Activated naive CD8-positive, alpha-beta T cell treated with anti-CD3 and anti-CD28 coated beads, Interleukin-2, amount 10 ng/mL, durations not matched to agents 7 days and 5 days (primary cell): ENCODE data around the gene EPG5. TPM values are rescaled to one million over a fixed set of nuclear protein-coding genes. Genes with fewer than 3 reads are reported as not detected.
"Not testable (repeated sequence)": the region's sequence is repeated elsewhere in the genome, so short reads cannot be mapped to it uniquely, and the experiment has no call there.

Experiments used
- ATAC-seq: fragments of 150-1000 bp; cut with Tn5 transposase; one replicate; pipeline ENCODE4 v1.10.0; 2021; ENCODE audit warnings: low read depth, moderate library complexity
- POLR2A ChIA-PET: fragments of 350-600 bp; sonication (Branson Sonifier 250); formaldehyde crosslinking; loops from one replicate; lab custom pipeline; 2021; ENCODE audit warnings: antibody characterized with exemption; lab: Charles Lee
- DNase-seq: peaks from one replicate; pipeline ENCODE4 v3.0.0; 2021
- H3K27ac Mint-ChIP-seq: one replicate; pipeline ENCODE4 v1.8.0; 2022; ENCODE audit warnings: mild to moderate bottlenecking, mixed read lengths
- H3K27me3 Mint-ChIP-seq: one replicate; pipeline ENCODE4 v1.8.0; 2022; ENCODE audit warnings: mild to moderate bottlenecking, moderate library complexity, mixed read lengths
- H3K36me3 Mint-ChIP-seq: one replicate; pipeline ENCODE4 v1.8.0; 2021; ENCODE audit warnings: mild to moderate bottlenecking, mixed read lengths
- H3K4me1 Mint-ChIP-seq: one replicate; pipeline ENCODE4 v1.8.0; 2021; ENCODE audit warnings: mixed read lengths
- H3K4me3 Mint-ChIP-seq: one replicate; pipeline ENCODE4 v1.8.0; 2022; ENCODE audit warnings: mild to moderate bottlenecking, moderate library complexity, mixed read lengths
- H3K9me3 Mint-ChIP-seq: one replicate; pipeline ENCODE4 v1.8.0; 2021; ENCODE audit warnings: mixed read lengths
- total RNA-seq, 2 experiments: library from RNA; stranded (reverse); gene quantifications; one replicate each; pipeline ENCODE4 v1.2.3, GENCODE V29; 2021

Gene EPG5
- total RNA-seq, 2 experiments from 2014 or later = 30.3 to 33.5 TPM

- no peaks in the 10 kb centered on the region for H3K27me3 Mint-ChIP-seq
- POLR2A ChIA-PET = interaction anchor here (0.8 kb wide), 1 partner anchor 54 kb away, joined by 4 read pairs; no protein-coding TSS in a partner anchor
Measured at GRCh38 chr18:45962461-45962860, 4.7 kb downstream of the EPG5 start.

GRCh38 chr18:45959484-45959883 is 7.6 kb downstream of the EPG5 start:
- H3K27ac Mint-ChIP-seq, H3K27me3 Mint-ChIP-seq, ATAC-seq, DNase-seq, H3K9me3 Mint-ChIP-seq, H3K4me3 Mint-ChIP-seq, POLR2A ChIA-PET: not testable (repeated sequence)
- H3K4me1 Mint-ChIP-seq = peaks cover 25% of the 10 kb centered on the region
- H3K36me3 Mint-ChIP-seq = peaks cover 20% of the 10 kb centered on the region

More at GRCh38 chr18:45962461-45962860, 4.7 kb downstream of the EPG5 start:
- peaks cover 33% of the 10 kb centered on the region for H3K4me1 Mint-ChIP-seq
- no peak for DNase-seq
- H3K4me3 Mint-ChIP-seq = no peak overlapping the region
- no peak for ATAC-seq
- peaks cover 10% of the 10 kb centered on the region for H3K36me3 Mint-ChIP-seq
- no peaks in the 10 kb centered on the region for H3K9me3 Mint-ChIP-seq
- H3K27ac Mint-ChIP-seq = no peak overlapping the region

GRCh38 chr18:45958730-45959129 is 8.4 kb downstream of the EPG5 start:
- Mint-ChIP-seq H3K4me1 (peaks cover 25% of the 10 kb centered on the region), H3K27ac (no peak overlapping the region), H3K36me3 (peaks cover 24% of the 10 kb centered on the region), H3K4me3 (no peak overlapping the region), H3K27me3 (no peaks in the 10 kb centered on the region), H3K9me3 (no peaks in the 10 kb centered on the region)
- POLR2A ChIA-PET = no interaction called here
- ATAC-seq = no peak
- no peak for DNase-seq

GRCh38 chr18:45958027-45958426 is 9.1 kb downstream of the EPG5 start:
- Mint-ChIP-seq H3K27ac (no peak overlapping the region), H3K4me1 (peaks cover 21% of the 10 kb centered on the region)

DNA sequence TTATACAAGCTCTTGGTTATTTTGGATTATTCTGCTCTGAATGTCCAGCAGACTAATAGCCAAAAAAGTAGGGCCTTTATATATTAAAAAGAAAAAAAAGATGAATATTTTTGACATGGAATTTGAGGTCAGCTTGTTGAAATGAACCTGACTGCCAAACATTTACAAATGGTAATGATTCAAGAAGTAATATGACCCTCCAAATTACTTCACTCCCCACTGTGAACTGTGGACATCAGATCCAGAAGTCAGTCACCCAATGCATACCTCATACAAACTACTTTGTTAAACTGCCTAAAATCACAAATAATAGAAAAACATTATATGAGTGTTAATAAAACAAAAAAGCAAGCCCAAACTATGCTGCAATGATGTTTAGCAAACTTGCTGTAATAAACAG is 10.0 kb downstream of the EPG5 start:
- peaks cover 13% of the 10 kb centered on the region for H3K4me1 Mint-ChIP-seq

More at GRCh38 chr18:45958027-45958426, 9.1 kb downstream of the EPG5 start:
- no peaks in the 10 kb centered on the region for H3K9me3 Mint-ChIP-seq
- no peaks in the 10 kb centered on the region for H3K27me3 Mint-ChIP-seq
- DNase-seq = no peak
- H3K4me3 Mint-ChIP-seq = no peak overlapping the region
- POLR2A ChIA-PET = no interaction called here
- ATAC-seq = no peak
- peaks cover 29% of the 10 kb centered on the region for H3K36me3 Mint-ChIP-seq

GRCh38 chr18:45954070-45954934 is 12.8 kb downstream of the EPG5 start:
- H3K36me3 Mint-ChIP-seq = peaks cover 37% of the 10 kb centered on the region
- no peaks in the 10 kb centered on the region for H3K9me3 Mint-ChIP-seq
- H3K4me1 Mint-ChIP-seq = peaks cover 4% of the 10 kb centered on the region
- no peak overlapping the region for H3K4me3 Mint-ChIP-seq
- POLR2A ChIA-PET = interaction anchor here (0.8 kb wide), 1 partner anchor 267 kb away, joined by 4 read pairs; no protein-coding TSS in a partner anchor
- ATAC-seq (no peak), DNase-seq (no peak)
- no peak overlapping the region for H3K27ac Mint-ChIP-seq
- no peaks in the 10 kb centered on the region for H3K27me3 Mint-ChIP-seq

More for the DNA sequence above, 10.0 kb downstream of the EPG5 start:
- POLR2A ChIA-PET = no interaction called here
- Mint-ChIP-seq H3K27me3 (no peaks in the 10 kb centered on the region), H3K27ac (no peak overlapping the region), H3K9me3 (no peaks in the 10 kb centered on the region), H3K4me3 (no peak overlapping the region), H3K36me3 (peaks cover 35% of the 10 kb centered on the region)
- ATAC-seq (no peak), DNase-seq (no peak)

- POLR2A ChIA-PET = no interaction called here
- H3K36me3 Mint-ChIP-seq = peaks cover 50% of the 10 kb centered on the region
- no peak overlapping the region for H3K27ac Mint-ChIP-seq
- no peak overlapping the region for H3K4me3 Mint-ChIP-seq
- ATAC-seq = no peak
- H3K9me3 Mint-ChIP-seq = no peaks in the 10 kb centered on the region
- no peaks in the 10 kb centered on the region for H3K4me1 Mint-ChIP-seq
- DNase-seq = no peak
- H3K27me3 Mint-ChIP-seq = no peaks in the 10 kb centered on the region
Measured at GRCh38 chr18:45951016-45951714, 16.0 kb downstream of the EPG5 start.

DNA sequence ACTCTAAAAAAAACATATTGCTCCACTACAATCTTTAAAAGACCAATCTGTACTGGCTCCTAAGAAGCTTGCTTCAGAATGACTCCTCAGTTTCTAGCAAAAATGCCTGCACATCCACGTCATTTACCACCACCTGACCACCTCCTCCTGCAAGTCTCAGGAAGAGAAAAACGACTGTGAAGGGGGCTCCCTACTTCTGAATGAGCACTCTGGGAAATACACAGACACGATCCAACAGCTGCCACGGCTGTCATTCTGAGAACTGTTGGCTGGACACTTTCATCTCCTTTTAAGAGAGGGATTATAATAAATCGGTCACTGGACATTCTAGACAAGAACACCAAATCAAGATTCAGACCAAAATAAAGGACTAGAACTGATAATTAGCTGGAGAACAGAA is 21.5 kb downstream of the EPG5 start:
- no peak for DNase-seq
- H3K9me3 Mint-ChIP-seq = no peaks in the 10 kb centered on the region

GRCh38 chr18:45940724-45941123 is 26.4 kb downstream of the EPG5 start:
- peaks cover 56% of the 10 kb centered on the region for H3K36me3 Mint-ChIP-seq
- no peak overlapping the region for H3K27ac Mint-ChIP-seq
- peaks cover 12% of the 10 kb centered on the region for H3K4me1 Mint-ChIP-seq
- ATAC-seq (no peak), DNase-seq (no peak)
- H3K4me3 Mint-ChIP-seq = no peak overlapping the region
- H3K9me3 Mint-ChIP-seq = no peaks in the 10 kb centered on the region
- POLR2A ChIA-PET = no interaction called here
- no peaks in the 10 kb centered on the region for H3K27me3 Mint-ChIP-seq

More for the DNA sequence above, 21.5 kb downstream of the EPG5 start:
- Mint-ChIP-seq H3K36me3 (peaks cover 50% of the 10 kb centered on the region), H3K4me3 (no peak overlapping the region), H3K27me3 (no peaks in the 10 kb centered on the region), H3K27ac (no peak overlapping the region), H3K4me1 (no peaks in the 10 kb centered on the region)
- POLR2A ChIA-PET = no interaction called here
- ATAC-seq = no peak

- H3K4me3 Mint-ChIP-seq = no peak overlapping the region
- ATAC-seq = no peak
- H3K9me3 Mint-ChIP-seq = no peaks in the 10 kb centered on the region
- H3K36me3 Mint-ChIP-seq = peaks cover 52% of the 10 kb centered on the region
- H3K27me3 Mint-ChIP-seq = no peaks in the 10 kb centered on the region
- no peak overlapping the region for H3K27ac Mint-ChIP-seq
- peaks cover 12% of the 10 kb centered on the region for H3K4me1 Mint-ChIP-seq
- no peak for DNase-seq
- POLR2A ChIA-PET = no interaction called here
Measured at GRCh38 chr18:45939236-45939635, 27.9 kb downstream of the EPG5 start.

- H3K9me3 Mint-ChIP-seq = no peaks in the 10 kb centered on the region
- H3K27me3 Mint-ChIP-seq = no peaks in the 10 kb centered on the region
- DNase-seq (no peak), ATAC-seq (peak; percentile 80)
- POLR2A ChIA-PET = no interaction called here
- H3K4me3 Mint-ChIP-seq = peak overlapping the region; percentile 0
- peaks cover 12% of the 10 kb centered on the region for H3K4me1 Mint-ChIP-seq
- peaks cover 47% of the 10 kb centered on the region for H3K36me3 Mint-ChIP-seq
- peak overlapping the region; percentile 31 for H3K27ac Mint-ChIP-seq
Measured at GRCh38 chr18:45938488-45938935, 28.6 kb downstream of the EPG5 start.

DNA sequence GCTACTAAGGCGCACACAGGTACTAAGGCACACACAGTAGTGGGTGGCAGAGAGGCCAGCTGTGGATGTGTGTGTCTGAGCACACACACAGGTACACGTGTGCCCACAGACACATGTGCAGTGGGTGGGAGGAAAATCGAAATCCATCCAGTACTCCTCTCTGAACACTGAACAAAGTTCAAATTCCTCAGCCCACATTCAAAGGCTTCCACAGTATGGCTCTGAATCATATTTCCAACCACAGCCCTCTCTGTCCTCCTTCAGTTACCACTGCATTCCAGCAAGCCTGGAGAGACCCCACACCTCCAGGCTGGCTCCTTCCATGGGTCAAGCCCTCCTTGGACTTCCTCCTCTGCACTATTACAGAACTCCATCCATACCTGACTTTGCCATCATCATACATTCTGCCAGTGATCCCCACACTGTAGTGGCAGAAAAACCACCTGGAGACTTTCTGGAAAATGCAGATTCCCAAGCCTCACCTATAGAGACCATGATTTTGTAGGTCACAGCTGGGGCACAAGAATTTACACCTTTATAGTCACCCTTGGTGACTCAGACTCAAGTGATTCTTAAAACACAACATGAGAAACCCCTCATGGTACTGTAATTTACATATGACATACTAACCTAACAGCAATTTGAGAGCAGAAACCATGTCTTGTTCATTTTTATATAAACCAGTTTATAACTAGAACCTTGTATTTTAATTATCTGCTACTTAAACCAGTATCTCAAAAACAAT is 31.4 kb downstream of the EPG5 start:
- POLR2A ChIA-PET = no interaction called here
- ATAC-seq = no peak
- peaks cover 30% of the 10 kb centered on the region for H3K36me3 Mint-ChIP-seq

GRCh38 chr18:45932708-45933107 is 34.4 kb downstream of the EPG5 start:
- Mint-ChIP-seq H3K27ac (no peak overlapping the region), H3K36me3 (peaks cover 13% of the 10 kb centered on the region), H3K9me3 (no peaks in the 10 kb centered on the region), H3K4me3 (no peak overlapping the region), H3K4me1 (peaks cover 2% of the 10 kb centered on the region), H3K27me3 (no peaks in the 10 kb centered on the region)
- POLR2A ChIA-PET = no interaction called here
- DNase-seq (no peak), ATAC-seq (no peak)

More for the DNA sequence above, 31.4 kb downstream of the EPG5 start:
- Mint-ChIP-seq H3K4me3 (no peak overlapping the region), H3K27ac (no peak overlapping the region), H3K4me1 (peaks cover 12% of the 10 kb centered on the region), H3K27me3 (no peaks in the 10 kb centered on the region), H3K9me3 (no peaks in the 10 kb centered on the region)
- no peak for DNase-seq
